H1 (cell line): ENCODE data around the gene NKAIN4. TPM values are rescaled to one million over a fixed set of nuclear protein-coding genes. Genes with fewer than 3 reads are reported as not detected.

Experiments
- CTCF ChIA-PET: fragments of 300-600 bp; sonication (Branson Sonifier 250); formaldehyde crosslinking; loops from one replicate; lab custom pipeline; 2021; ENCODE audit not compliant: partially characterized antibody; lab: Charles Lee
- POLR2A ChIA-PET: fragments of 300-600 bp; sonication (Branson Sonifier 250); formaldehyde crosslinking; loops from one replicate; lab custom pipeline; 2021; ENCODE audit warnings: inconsistent platforms; ENCODE audit not compliant: partially characterized antibody; lab: Charles Lee
- DNase-seq, 2 experiments: peaks; one replicate each; pipeline versions ENCODE4 v3.0.0 to v3.0.0-alpha.2; 2010 to 2022; ENCODE audit warnings: low spot score in 2 of 2, low read depth in 1 of 2, mixed read lengths in 1 of 2
- FAIRE-seq: peaks from 2 replicates; lab custom pipeline; 2011; peaks lifted over from hg19 to GRCh38; lab: Jason Lieb, UNC
- H2AFZ ChIP-seq: 2 replicates; pipeline ENCODE4 v1.8.1; 2012; ENCODE audit warnings: low read length, inconsistent platforms
- H2AK5ac ChIP-seq: 2 replicates; pipeline ENCODE4 v1.6.1; 2013; ENCODE audit warnings: low read depth, low read length
- H2BK120ac ChIP-seq: replicated peaks from 2 replicates; pipeline ENCODE3; 2013; ENCODE audit warnings: low read depth, low read length, inconsistent platforms
- H2BK12ac ChIP-seq: 2 replicates; pipeline ENCODE4 v1.6.1; 2013; ENCODE audit warnings: low read depth, low read length
- H2BK15ac ChIP-seq: 2 replicates; pipeline ENCODE4 v1.6.1; 2013; ENCODE audit warnings: low read length
- H2BK20ac ChIP-seq: 2 replicates; pipeline ENCODE4 v1.6.1; 2013; ENCODE audit warnings: low read length
- H2BK5ac ChIP-seq: 2 replicates; pipeline ENCODE4 v1.6.1; 2013; ENCODE audit warnings: low read depth, low read length
- H3K14ac ChIP-seq: 2 replicates; pipeline ENCODE4 v1.6.1; 2013; ENCODE audit warnings: inconsistent platforms; ENCODE audit not compliant: insufficient read length
- H3K18ac ChIP-seq: 2 replicates; pipeline ENCODE4 v1.6.1; 2013; ENCODE audit warnings: low read length; ENCODE audit errors: extremely low read depth
- H3K23ac ChIP-seq: 2 replicates; pipeline ENCODE4 v1.6.1; 2013; ENCODE audit warnings: inconsistent platforms; ENCODE audit not compliant: insufficient read length
- H3K23me2 ChIP-seq: 2 replicates; pipeline ENCODE4 v1.6.1; 2013; ENCODE audit warnings: low read depth, low read length
- H3K27ac ChIP-seq: 2 replicates; pipeline ENCODE4 v1.6.1; 2011; ENCODE audit warnings: low read depth, low read length, inconsistent platforms
- H3K27me3 ChIP-seq, 4 experiments: replicated peaks in 1 of 4; 1 replicate in 1 of 4; 2 replicates in 3 of 4; pipeline versions ENCODE4 v1.6.1 to v1.8.1; 2011 to 2013; ENCODE audit warnings: low read length in 3 of 4, mild to moderate bottlenecking in 3 of 4, inconsistent platforms in 2 of 4, mixed read lengths in 2 of 4, moderate library complexity in 1 of 4; ENCODE audit not compliant: control insufficient read depth in 3 of 4, insufficient read depth in 3 of 4; ENCODE audit errors: extremely low read depth in 1 of 4
- H3K36me3 ChIP-seq, 4 experiments: 2 replicates each; pipeline versions ENCODE4 v1.6.1 to v1.8.1; 2011 to 2013; ENCODE audit warnings: mild to moderate bottlenecking in 4 of 4, low read length in 3 of 4, moderate library complexity in 2 of 4, control low read depth in 1 of 4, inconsistent platforms in 1 of 4; ENCODE audit not compliant: insufficient read depth in 4 of 4, control insufficient read depth in 2 of 4
- H3K4ac ChIP-seq: replicated peaks from 2 replicates; pipeline ENCODE3; 2013; ENCODE audit warnings: low read length, low read depth, mixed read lengths, inconsistent platforms; ENCODE audit not compliant: insufficient read length
- H3K4me1 ChIP-seq, 4 experiments: replicated peaks in 1 of 4; 1 replicate in 1 of 4; 2 replicates in 3 of 4; pipeline versions ENCODE4 v1.6.1 to v1.8.1; 2011 to 2013; ENCODE audit warnings: low read length in 3 of 4, inconsistent platforms in 2 of 4, mixed read lengths in 1 of 4; ENCODE audit not compliant: insufficient read depth in 4 of 4, control insufficient read depth in 3 of 4
- H3K4me2 ChIP-seq, 2 experiments: 2 replicates each; pipeline versions ENCODE4 v1.6.1 to v1.8.1; 2011 to 2013; ENCODE audit warnings: low read depth in 2 of 2, low read length in 2 of 2, control low read depth in 1 of 2, inconsistent platforms in 1 of 2, mild to moderate bottlenecking in 1 of 2; ENCODE audit not compliant: insufficient read depth in 1 of 2
- H3K4me3 ChIP-seq, 4 experiments: fragments of 200-600, 300-600 bp in 1 of 4; sonication (generic), shearing (Covaris generic), sonication (Bioruptor Twin) in 1 of 4; 2 replicates each; pipeline versions ENCODE4 v1.5.1 to v1.8.1; 2011 to 2016; ENCODE audit warnings: low read length in 4 of 4, low read depth in 3 of 4, control low read depth in 2 of 4, inconsistent platforms in 2 of 4, mild to moderate bottlenecking in 2 of 4, mixed read lengths in 1 of 4, moderate library complexity in 1 of 4; ENCODE audit not compliant: insufficient read depth in 2 of 4; ENCODE audit errors: extremely low read depth in 1 of 4
- H3K56ac ChIP-seq: replicated peaks from 2 replicates; pipeline ENCODE3; 2013; ENCODE audit warnings: low read depth, mild to moderate bottlenecking, mixed read lengths, low read length, inconsistent platforms; ENCODE audit not compliant: insufficient read length
- H3K79me1 ChIP-seq: 2 replicates; pipeline ENCODE4 v1.6.1; 2013; ENCODE audit warnings: low read depth, low read length, control low read depth
- H3K79me2 ChIP-seq, 2 experiments: 2 replicates each; pipeline versions ENCODE4 v1.6.1 to v1.8.1; 2012 to 2013; ENCODE audit warnings: low read length in 2 of 2, mild to moderate bottlenecking in 2 of 2, inconsistent platforms in 1 of 2; ENCODE audit not compliant: insufficient read depth in 2 of 2, control insufficient read depth in 1 of 2
- H3K9ac ChIP-seq, 4 experiments: replicated peaks in 1 of 4; 1 replicate in 1 of 4; 2 replicates in 3 of 4; pipeline versions ENCODE4 v1.6.1 to v1.8.1; 2011 to 2013; ENCODE audit warnings: low read depth in 3 of 4, low read length in 3 of 4, control low read depth in 2 of 4, mild to moderate bottlenecking in 2 of 4, moderate library complexity in 2 of 4, inconsistent platforms in 1 of 4; ENCODE audit errors: extremely low read depth in 1 of 4
- H3K9me3 ChIP-seq, 2 experiments: 2 replicates each; pipeline versions ENCODE4 v1.6.1 to v1.8.1; 2012 to 2013; ENCODE audit warnings: mild to moderate bottlenecking in 2 of 2, moderate library complexity in 2 of 2, control low read depth in 1 of 2, inconsistent platforms in 1 of 2, low read depth in 1 of 2, low read length in 1 of 2, mixed read lengths in 1 of 2; ENCODE audit not compliant: insufficient read depth in 2 of 2
- H4K20me1 ChIP-seq, 2 experiments: replicated peaks in 1 of 2; 2 replicates each; pipeline versions ENCODE3 to v1.8.1; 2011 to 2013; ENCODE audit warnings: inconsistent platforms in 2 of 2, low read length in 2 of 2, mild to moderate bottlenecking in 1 of 2; ENCODE audit not compliant: insufficient read depth in 2 of 2, control insufficient read depth in 1 of 2
- H4K5ac ChIP-seq: 2 replicates; pipeline ENCODE4 v1.6.1; 2013; ENCODE audit warnings: low read length, low read depth, mixed read lengths, inconsistent platforms; ENCODE audit not compliant: insufficient read length
- H4K8ac ChIP-seq: 2 replicates; pipeline ENCODE4 v1.8.0; 2013; ENCODE audit warnings: mild to moderate bottlenecking, moderate library complexity, low read length, inconsistent platforms; ENCODE audit not compliant: insufficient read depth; ENCODE audit errors: extremely low read depth
- H4K91ac ChIP-seq: replicated peaks from 2 replicates; pipeline ENCODE3; 2013; ENCODE audit warnings: low read length, mixed read lengths, inconsistent platforms; ENCODE audit not compliant: insufficient read length
- ASH2L ChIP-seq: fragments of 200-600, 300-600 bp; sonication (generic); IDR thresholded peaks from one replicate; pipeline ENCODE4 v1.7.1; 2017; ENCODE audit warnings: low read length
- ATF3 ChIP-seq: IDR thresholded peaks from 2 replicates; pipeline ENCODE4 v1.6.1; 2011; ENCODE audit warnings: low read depth, mild to moderate bottlenecking, low read length; ENCODE audit not compliant: insufficient read depth
- BRCA1 ChIP-seq: IDR thresholded peaks from 2 replicates; pipeline ENCODE4 v1.6.1; 2012; ENCODE audit warnings: low read depth, low read length, improper control_type of control experiment
- GTF2F1 ChIP-seq: IDR thresholded peaks from 2 replicates; pipeline ENCODE4 v1.6.1; 2012; ENCODE audit warnings: low read depth, low read length, improper control_type of control experiment, borderline replicate concordance
- JUN ChIP-seq: IDR thresholded peaks from 2 replicates; pipeline ENCODE4 v1.6.1; 2011; ENCODE audit warnings: low read depth, mild to moderate bottlenecking, improper control_type of control experiment, low read length
- JUND ChIP-seq: IDR thresholded peaks from 2 replicates; pipeline ENCODE4 v1.6.1; 2011; ENCODE audit warnings: mild to moderate bottlenecking, improper control_type of control experiment, low read length
- KDM1A ChIP-seq: fragments of 200-600, 300-600 bp; sonication (generic); IDR thresholded peaks from 2 replicates; pipeline ENCODE4 v1.7.1; 2016; ENCODE audit warnings: mild to moderate bottlenecking, low read length, borderline replicate concordance
- RBBP5 ChIP-seq: IDR thresholded peaks from 2 replicates; pipeline ENCODE4 v1.7.1; 2012; ENCODE audit warnings: low read depth, mild to moderate bottlenecking, inconsistent platforms, low read length, moderate library complexity, borderline replicate concordance
- SIX5 ChIP-seq: IDR thresholded peaks from 2 replicates; pipeline ENCODE4 v1.6.1; 2011; ENCODE audit warnings: mild to moderate bottlenecking, low read depth, low read length
- SRF ChIP-seq: IDR thresholded peaks from 2 replicates; pipeline ENCODE4 v1.6.1; 2011; ENCODE audit warnings: mild to moderate bottlenecking, low read depth, low read length, moderate library complexity
- USF2 ChIP-seq: IDR thresholded peaks from 2 replicates; pipeline ENCODE4 v1.6.1; 2011; ENCODE audit warnings: low read length, improper control_type of control experiment
- WGBS, 2 experiments: shearing (Covaris generic) in 1 of 2; methylation state at CpG; one replicate each; pipeline versions ENCODE4 v1.1.6 to v1.1.7; 2013 to 2015; ENCODE audit warnings: low lambda C conversion rate in 2 of 2, mixed read lengths in 2 of 2, inconsistent platforms in 1 of 2, low coverage in 1 of 2, missing lambda C conversion rate in 1 of 2; ENCODE audit not compliant: insufficient replicate concordance in 2 of 2, insufficient coverage in 1 of 2, insufficient read length in 1 of 2; ENCODE audit errors: extremely low coverage in 1 of 2, missing lambda C conversion rate in 1 of 2; 5-methylcytosine and 5-hydroxymethylcytosine counted together
- polyA plus RNA-seq, 7 experiments: library from polyadenylated mRNA; depleted of rRNA in 3 of 7; stranded (reverse) in 5 of 7; unstranded in 2 of 7; fragments of >200 nt in 5 of 7; fragments of 200-250 nt in 2 of 7; gene quantifications; 1 replicate in 5 of 7; 2 replicates in 1 of 7; 4 replicates in 1 of 7; pipeline versions ENCODE4 v1.2.1 to v1.2.3, GENCODE V29; 2011 to 2013; ENCODE audit warnings: missing spikeins in 2 of 7, mixed read lengths in 2 of 7
- total RNA-seq: library from RNA; stranded (reverse); fragmentation: NEBNext Ultra II Directional; extraction: Animal tissue kit (Norgen Biotek cat#: 25700); gene quantifications from 2 replicates; pipeline ENCODE4 v1.2.1, GENCODE V29; 2021

NKAIN4 gene
- total and polyA plus RNA-seq, 2 of the 8 experiments (the other 6 are each of a cell fraction or from before 2014, with no cell fraction given): 6.9 to 17.0 TPM

GRCh38 chr20:63284083-63284440 lies 29.8 kb upstream of the NKAIN4 start:
- Histone ChIP-seq H3K4me2 (no peak overlapping the region), H2BK120ac (no peak overlapping the region), H2AK5ac (no peak overlapping the region), H3K27ac (no peak overlapping the region), H3K36me3 (peaks cover 0 to 43% (median 13%) of the 10 kb centered on the region in 4 experiments; a peak in 7 of 8 replicates), H3K4me3 (no peak overlapping the region), H4K8ac (no peak overlapping the region), H3K4me1 (no peaks in the 10 kb centered on the region), H2BK5ac (no peak overlapping the region), H3K27me3 (no peaks in the 10 kb centered on the region), H3K14ac (no peak overlapping the region), H3K9me3 (no peaks in the 10 kb centered on the region), H3K23me2 (no peaks in the 10 kb centered on the region), H3K23ac (no peak overlapping the region), H3K79me1 (0 out of 2 replicates have a peak, but pooled peaks cover 2% of the 10 kb centered on the region), H4K91ac (no peak overlapping the region), H2BK20ac (no peak overlapping the region), H3K56ac (no peak overlapping the region), H2BK15ac (no peak overlapping the region), H3K9ac (no peak overlapping the region), H3K79me2 (no peaks in the 10 kb centered on the region), H3K18ac (no peak overlapping the region), H2BK12ac (no peak overlapping the region), H4K5ac (no peak overlapping the region), H4K20me1 (peaks cover 3 to 15% of the 10 kb centered on the region in 2 experiments), H3K4ac (no peak overlapping the region), H2AFZ (no peak overlapping the region)
- WGBS, 2 experiments: 68% methylated on average over 3 of the region's 14 CpGs; no CpG with 5 or more reads in 1 of the 2 experiments
- FAIRE-seq (no peak), DNase-seq (no peak)
- POLR2A ChIA-PET: interaction anchor here (1.6 to 5.3 kb wide), 2 partner anchors 8 to 63 kb away, joined by 3 to 26 read pairs; partner anchors contain the start of gene COL20A1
- CTCF ChIA-PET: interaction anchor here (1.1 to 9.6 kb wide), 4 partner anchors 12 to 68 kb away, joined by 3 to 82 read pairs (median 3); partner anchors contain the start of gene YTHDF1
- TF ChIP-seq ASH2L (no peak), GTF2F1 (no peak), JUND (no peak), SRF (no peak), USF2 (no peak), KDM1A (no peak), RBBP5 (no peak), JUN (no peak), ATF3 (no peak), BRCA1 (no peak), SIX5 (no peak)
